ENCODE results near the gene SFMBT2. TPM values are rescaled to one million over a fixed set of nuclear protein-coding genes. Genes with fewer than 3 reads are reported as not detected.

Gene SFMBT2
- total RNA-seq, 4 donors from 2014 or later: 7.6 to 15.4 (median 10.8) TPM

- no peak for DNase-seq (ENCODE audit: extremely low spot score)
- H3K4me3 ChIP-seq: no peak overlapping the region
- H3K4me1 ChIP-seq: peaks cover 0 to 10% (median 7%) of the 10 kb centered on the region in 4 donors
- H3K36me3 ChIP-seq: peaks cover 4 to 24% (median 15%) of the 10 kb centered on the region in 4 donors
- TF ChIP-seq POLR2AphosphoS5 (IDR thresholded peaks at IDR 0.05) (no peak), EP300 (IDR thresholded peaks at IDR 0.05) (no peak), POLR2A (IDR thresholded peaks at IDR 0.05; ENCODE audit: low read depth) (no peak)
- TF ChIP-seq, protein P1, sequence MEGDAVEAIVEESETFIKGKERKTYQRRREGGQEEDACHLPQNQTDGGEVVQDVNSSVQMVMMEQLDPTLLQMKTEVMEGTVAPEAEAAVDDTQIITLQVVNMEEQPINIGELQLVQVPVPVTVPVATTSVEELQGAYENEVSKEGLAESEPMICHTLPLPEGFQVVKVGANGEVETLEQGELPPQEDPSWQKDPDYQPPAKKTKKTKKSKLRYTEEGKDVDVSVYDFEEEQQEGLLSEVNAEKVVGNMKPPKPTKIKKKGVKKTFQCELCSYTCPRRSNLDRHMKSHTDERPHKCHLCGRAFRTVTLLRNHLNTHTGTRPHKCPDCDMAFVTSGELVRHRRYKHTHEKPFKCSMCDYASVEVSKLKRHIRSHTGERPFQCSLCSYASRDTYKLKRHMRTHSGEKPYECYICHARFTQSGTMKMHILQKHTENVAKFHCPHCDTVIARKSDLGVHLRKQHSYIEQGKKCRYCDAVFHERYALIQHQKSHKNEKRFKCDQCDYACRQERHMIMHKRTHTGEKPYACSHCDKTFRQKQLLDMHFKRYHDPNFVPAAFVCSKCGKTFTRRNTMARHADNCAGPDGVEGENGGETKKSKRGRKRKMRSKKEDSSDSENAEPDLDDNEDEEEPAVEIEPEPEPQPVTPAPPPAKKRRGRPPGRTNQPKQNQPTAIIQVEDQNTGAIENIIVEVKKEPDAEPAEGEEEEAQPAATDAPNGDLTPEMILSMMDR (IDR thresholded peaks at IDR 0.05): no peak
- no peak overlapping the region for H3K27ac ChIP-seq (replicated peaks in 1 of 4)
- 94% methylated on average over 6 of the region's 6 CpGs for WGBS
- H3K27me3 ChIP-seq: no peaks in the 10 kb centered on the region
- H3K9me3 ChIP-seq: no peaks in the 10 kb centered on the region
- intact Hi-C loops (cut with DNase I): no loop called here
Measured at GRCh38 chr10:7206412-7207100, 204.3 kb downstream of the SFMBT2 start.

DNA sequence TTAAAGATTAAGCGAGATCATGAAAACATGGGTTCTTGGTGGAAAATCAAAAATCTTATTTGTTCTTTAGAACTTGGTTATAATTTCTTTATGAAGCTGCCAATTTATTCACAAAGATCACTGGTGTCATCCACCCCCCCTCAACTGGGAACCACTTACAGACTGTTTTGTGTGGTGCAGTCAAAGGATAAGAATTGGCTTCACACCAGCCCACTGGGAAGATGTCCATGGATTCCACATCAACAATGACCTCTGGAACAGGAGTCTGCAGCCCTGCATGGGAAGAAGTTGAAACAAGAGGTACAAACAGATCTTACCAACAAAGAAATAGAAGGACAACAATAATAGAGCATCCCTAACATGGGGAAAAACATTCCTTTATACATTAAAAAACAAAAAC lies 205.2 kb downstream of the SFMBT2 start:
- intact Hi-C loops (cut with DNase I): no loop called here
- WGBS: 85% methylated on average over 1 of the region's 1 CpG
- TF ChIP-seq, protein P1 (IDR thresholded peaks at IDR 0.05): no peak
- TF ChIP-seq POLR2AphosphoS5 (IDR thresholded peaks at IDR 0.05) (no peak), POLR2A (IDR thresholded peaks at IDR 0.05; ENCODE audit: low read depth) (no peak), EP300 (IDR thresholded peaks at IDR 0.05) (no peak)

GRCh38 chr10:7202793-7203355 lies 208.0 kb downstream of the SFMBT2 start:
- intact Hi-C loops (cut with DNase I): no loop called here
- peaks cover 4 to 34% (median 21%) of the 10 kb centered on the region in 4 donors for H3K36me3 ChIP-seq
- H3K9me3 ChIP-seq: no peaks in the 10 kb centered on the region
- H3K27me3 ChIP-seq: no peaks in the 10 kb centered on the region
- DNase-seq (ENCODE audit: extremely low spot score): no peak
- WGBS: 53% methylated on average over 4 of the region's 4 CpGs
- H3K4me3 ChIP-seq: no peak overlapping the region
- H3K27ac ChIP-seq (replicated peaks in 1 of 4): no peak overlapping the region
- peaks cover 0 to 10% (median 7%) of the 10 kb centered on the region in 4 donors for H3K4me1 ChIP-seq
- TF ChIP-seq POLR2A (IDR thresholded peaks at IDR 0.05; ENCODE audit: low read depth): no peak

More for the DNA sequence above, 205.2 kb downstream of the SFMBT2 start:
- DNase-seq (ENCODE audit: extremely low spot score): no peak
- Histone ChIP-seq H3K27ac (replicated peaks in 1 of 4) (no peak overlapping the region), H3K36me3 (peaks cover 4 to 24% (median 11%) of the 10 kb centered on the region in 4 donors), H3K4me1 (peaks cover 0 to 10% (median 7%) of the 10 kb centered on the region in 4 donors), H3K4me3 (no peak overlapping the region), H3K9me3 (no peaks in the 10 kb centered on the region), H3K27me3 (no peaks in the 10 kb centered on the region)

GRCh38 chr10:7199152-7199760 lies 211.6 kb downstream of the SFMBT2 start:
- Histone ChIP-seq H3K36me3 (peaks cover 35 to 62% (median 54%) of the 10 kb centered on the region in 4 donors), H3K9me3 (peaks cover 0 to 9% (median 3%) of the 10 kb centered on the region in 4 donors), H3K27me3 (no peaks in the 10 kb centered on the region), H3K4me1 (peaks cover 0 to 10% (median 4%) of the 10 kb centered on the region in 4 donors), H3K4me3 (no peak overlapping the region), H3K27ac (replicated peaks in 1 of 4) (no peak overlapping the region)
- DNase-seq (ENCODE audit: extremely low spot score): no peak
- TF ChIP-seq POLR2A (IDR thresholded peaks at IDR 0.05; ENCODE audit: low read depth) (no peak), EP300 (IDR thresholded peaks at IDR 0.05) (no peak), POLR2AphosphoS5 (IDR thresholded peaks at IDR 0.05) (no peak)
- TF ChIP-seq, protein P1 (IDR thresholded peaks at IDR 0.05): no peak
- WGBS: 85% methylated on average over 3 of the region's 3 CpGs
- intact Hi-C loops (cut with DNase I): no loop called here

DNA sequence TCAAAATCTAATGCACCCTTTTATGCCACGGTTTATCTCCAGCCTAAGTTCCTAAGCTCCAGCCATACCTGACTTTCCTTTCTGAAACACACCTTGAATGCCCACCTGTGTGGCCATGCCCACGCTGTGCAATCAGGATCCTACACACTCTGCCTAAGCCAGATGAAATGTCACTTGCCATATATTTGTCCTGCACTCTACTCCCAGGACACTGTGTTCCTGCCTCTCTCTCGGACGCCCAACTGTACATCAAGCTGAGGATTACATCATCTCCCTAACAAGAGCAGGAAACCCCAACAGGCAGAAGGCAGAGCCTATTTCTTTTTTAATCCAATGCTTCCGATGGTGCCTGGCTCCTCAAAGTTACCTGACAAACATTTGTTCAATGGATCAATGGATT lies 214.6 kb downstream of the SFMBT2 start:
- H3K36me3 ChIP-seq: peaks cover 31 to 80% (median 66%) of the 10 kb centered on the region in 4 donors
- H3K4me1 ChIP-seq: no peaks in the 10 kb centered on the region
- H3K9me3 ChIP-seq: peaks cover 0 to 9% (median 3%) of the 10 kb centered on the region in 4 donors
- 84% methylated on average over 5 of the region's 5 CpGs for WGBS
- no peak overlapping the region for H3K27ac ChIP-seq (replicated peaks in 1 of 4)
- TF ChIP-seq POLR2AphosphoS5 (IDR thresholded peaks at IDR 0.05) (no peak), EP300 (IDR thresholded peaks at IDR 0.05) (no peak), POLR2A (IDR thresholded peaks at IDR 0.05; ENCODE audit: low read depth) (no peak)
- TF ChIP-seq, protein P1 (IDR thresholded peaks at IDR 0.05): no peak
- H3K4me3 ChIP-seq: no peak overlapping the region
- intact Hi-C loops (cut with DNase I): no loop called here
- no peaks in the 10 kb centered on the region for H3K27me3 ChIP-seq
- DNase-seq (ENCODE audit: extremely low spot score): no peak

Data from esophagus muscularis mucosa (tissue), 4 donors.